Islet of Langerhans (tissue), 1 donor: ENCODE results near the gene ZNF574.
"Not testable (repeated sequence)": the region's sequence is repeated elsewhere in the genome, so short reads cannot be mapped to it uniquely, and the experiment has no call there.

Source experiments
- FAIRE-seq: peaks from one replicate; lab custom pipeline; 2011; peaks lifted over from hg19 to GRCh38; lab: Jason Lieb, UNC

Gene ZNF574

GRCh38 chr19:42080764-42081375, 4.9 kb downstream of the ZNF574 start:
- FAIRE-seq, result no peak

- FAIRE-seq, result no peak
Measured at GRCh38 chr19:42081584-42082203, 5.7 kb downstream of the ZNF574 start.

DNA sequence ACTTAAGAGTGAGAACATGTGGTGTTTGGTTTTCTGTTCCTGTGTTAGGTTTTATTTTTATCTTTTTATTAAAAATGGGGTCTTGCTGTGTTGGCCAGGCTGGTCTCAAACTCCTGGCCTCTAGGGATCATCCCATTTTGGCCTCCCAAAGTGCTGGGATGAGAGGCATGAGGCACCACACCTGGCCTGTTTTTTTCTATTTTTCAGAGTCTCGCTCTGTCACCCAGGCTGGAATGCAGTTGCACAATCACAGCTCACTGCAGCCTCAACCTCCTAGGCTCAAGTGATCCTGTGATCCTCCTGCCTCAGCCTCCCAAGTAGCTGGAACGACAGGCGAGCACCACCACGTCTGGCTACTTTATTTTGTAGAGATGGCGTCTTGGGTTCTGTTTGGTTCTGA, 7.6 kb downstream of the ZNF574 start:
- FAIRE-seq, result no peak

DNA sequence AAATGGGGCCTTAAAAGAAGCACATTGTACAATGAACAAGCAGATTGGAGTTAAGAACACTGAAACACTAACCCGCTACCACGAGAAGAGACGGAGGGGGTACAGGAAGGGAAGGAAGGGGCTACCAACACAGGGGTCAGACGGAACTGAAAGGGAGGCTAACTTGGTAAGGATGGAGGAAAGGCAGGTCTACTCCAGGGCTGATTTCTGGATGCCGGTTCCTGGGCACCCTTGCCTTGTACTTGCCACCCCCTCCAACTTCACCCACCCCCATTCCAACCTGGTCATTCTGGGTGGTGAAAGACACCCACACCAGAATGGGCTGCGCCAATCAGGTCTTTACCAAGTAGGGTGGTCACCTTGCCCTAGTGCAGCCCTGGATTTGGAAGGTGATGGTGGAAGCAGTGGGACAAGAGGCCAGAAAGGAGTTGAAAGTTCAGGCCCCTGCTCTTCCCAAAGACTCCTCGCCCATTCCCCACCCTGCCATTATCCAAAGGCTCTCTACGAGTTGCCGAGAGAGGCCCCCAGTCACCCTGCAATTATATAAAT, 10.3 kb downstream of the ZNF574 start:
- no peak for FAIRE-seq

- FAIRE-seq, result no peak
Measured at GRCh38 chr19:42086770-42087550, 11.0 kb downstream of the ZNF574 start.

DNA sequence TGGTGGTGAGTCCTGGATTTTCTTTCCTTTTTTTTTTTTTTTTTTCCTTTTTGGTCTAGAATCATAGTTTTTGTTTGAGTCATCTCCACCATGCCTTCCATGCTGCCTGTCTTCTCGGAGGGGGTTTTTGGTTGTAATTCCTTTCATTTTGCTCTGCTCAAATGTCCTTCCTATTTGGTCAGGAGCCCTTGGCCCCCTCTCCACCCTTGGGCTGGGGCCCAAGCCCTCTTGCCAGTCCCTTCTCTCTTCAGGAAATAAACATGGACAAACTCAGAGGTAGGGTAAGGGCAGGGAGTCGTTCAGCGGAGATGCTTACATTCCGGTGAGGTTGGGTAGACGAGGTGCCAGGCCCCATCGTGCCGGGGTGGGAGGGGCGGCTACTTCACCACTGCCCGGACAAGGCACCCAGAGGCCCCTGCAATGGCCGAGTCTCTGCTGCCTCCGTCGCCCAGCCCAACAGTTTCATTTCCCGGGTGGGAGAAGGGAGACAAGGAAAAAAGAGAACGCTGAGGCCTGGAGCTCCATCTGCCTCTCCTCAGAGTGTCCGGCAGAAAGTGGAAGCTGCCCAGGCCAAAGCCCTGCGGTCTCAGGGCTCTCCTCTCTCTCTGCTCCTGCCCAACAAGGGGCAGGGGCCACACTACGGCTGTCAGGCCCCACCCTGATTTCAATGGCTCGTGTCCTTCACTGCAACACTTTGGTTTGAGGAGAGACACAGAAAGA, 12.7 kb downstream of the ZNF574 start:
- FAIRE-seq, result no peak

DNA sequence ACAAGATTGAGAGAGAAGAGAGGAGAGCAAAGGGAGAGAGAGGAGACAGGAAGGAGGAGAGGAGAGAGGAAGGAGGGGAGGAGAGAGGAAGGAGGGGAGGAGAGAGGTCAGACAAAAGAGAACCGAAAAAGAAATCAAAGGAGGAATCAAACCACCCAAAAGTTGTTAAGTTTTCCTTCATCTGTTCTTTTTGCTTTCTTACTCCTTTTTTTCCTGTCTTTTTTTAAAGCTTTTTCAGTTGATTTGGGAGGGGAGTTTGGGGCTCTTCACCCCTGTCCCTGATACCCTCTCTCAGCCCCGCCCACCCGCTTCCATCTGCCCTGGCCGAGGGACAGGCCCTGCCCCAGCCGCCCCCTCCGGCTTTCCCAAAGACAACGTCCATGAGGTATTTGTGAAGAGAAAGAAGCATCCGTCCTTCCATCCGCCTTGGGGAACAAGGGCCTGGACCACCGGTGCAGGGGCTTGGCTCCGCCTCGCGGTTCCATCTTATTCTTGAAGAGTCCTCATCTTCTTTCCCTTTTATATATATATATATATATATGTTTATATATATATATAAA, 13.3 kb downstream of the ZNF574 start:
- FAIRE-seq, result no peak

- no peak for FAIRE-seq
Measured at GRCh38 chr19:42089772-42090171, 13.8 kb downstream of the ZNF574 start.

GRCh38 chr19:42090672-42091071, 14.7 kb downstream of the ZNF574 start:
- FAIRE-seq, result no peak

GRCh38 chr19:42091300-42091699, 15.3 kb downstream of the ZNF574 start:
- no peak for FAIRE-seq

DNA sequence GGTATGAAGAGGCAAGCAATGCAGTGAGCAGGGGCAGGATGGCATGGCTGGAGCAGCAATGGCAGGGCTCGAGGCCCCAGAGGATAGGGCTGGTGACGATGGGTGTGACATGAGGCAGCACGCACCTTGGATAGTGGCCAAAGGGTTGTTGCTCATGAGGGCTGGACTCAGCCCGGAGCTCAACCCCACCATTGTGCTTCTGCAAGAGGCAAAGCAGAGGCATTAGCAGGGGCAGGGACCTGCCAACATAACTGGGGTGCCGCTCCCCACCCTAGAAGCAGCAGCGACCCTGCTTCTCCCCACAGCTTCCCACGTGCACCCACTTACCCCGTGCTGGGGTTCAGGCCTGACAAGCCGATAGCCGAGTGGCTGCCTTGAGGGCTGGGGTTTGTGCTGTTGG, 15.8 kb downstream of the ZNF574 start:
- FAIRE-seq, result no peak

- no peak for FAIRE-seq
Measured at GRCh38 chr19:42092350-42092749, 16.4 kb downstream of the ZNF574 start.

- FAIRE-seq, result no peak
Measured at GRCh38 chr19:42093505-42093904, 17.5 kb downstream of the ZNF574 start.

GRCh38 chr19:42093926-42094325, 18.0 kb downstream of the ZNF574 start:
- no peak for FAIRE-seq

DNA sequence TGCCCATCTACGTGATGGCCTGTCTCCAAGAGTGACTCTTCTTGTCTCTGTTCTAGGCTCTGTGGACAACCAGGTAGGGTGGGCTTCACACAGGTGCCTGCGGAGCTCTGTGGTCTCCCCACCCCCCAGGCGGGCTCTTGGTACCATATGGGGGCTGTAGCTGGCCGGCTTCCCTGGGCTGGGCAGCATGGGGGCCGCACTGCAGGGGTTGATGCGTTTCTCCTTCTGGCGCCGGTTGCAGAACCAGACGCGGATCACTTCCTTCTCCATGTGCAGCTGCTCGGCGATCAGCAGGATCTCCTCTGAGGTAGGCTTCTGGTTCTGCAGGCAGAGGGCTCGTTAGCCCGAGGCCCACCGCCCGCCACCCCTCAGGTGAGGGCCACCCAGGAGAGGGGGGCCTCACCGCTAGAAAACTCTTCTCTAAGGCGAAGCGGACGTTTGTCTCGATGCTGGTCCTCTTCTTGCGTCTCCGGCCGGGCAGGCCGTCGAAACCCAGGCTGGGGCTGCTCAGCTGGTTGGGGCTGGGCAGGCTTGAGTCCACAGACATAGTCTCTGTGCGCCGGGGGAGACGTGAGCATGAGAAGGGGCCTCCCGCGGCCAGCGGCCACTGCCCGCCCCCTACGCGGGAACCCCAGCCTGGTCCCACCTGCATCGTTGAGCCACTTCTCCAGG, 19.3 kb downstream of the ZNF574 start:
- FAIRE-seq, result no peak

DNA sequence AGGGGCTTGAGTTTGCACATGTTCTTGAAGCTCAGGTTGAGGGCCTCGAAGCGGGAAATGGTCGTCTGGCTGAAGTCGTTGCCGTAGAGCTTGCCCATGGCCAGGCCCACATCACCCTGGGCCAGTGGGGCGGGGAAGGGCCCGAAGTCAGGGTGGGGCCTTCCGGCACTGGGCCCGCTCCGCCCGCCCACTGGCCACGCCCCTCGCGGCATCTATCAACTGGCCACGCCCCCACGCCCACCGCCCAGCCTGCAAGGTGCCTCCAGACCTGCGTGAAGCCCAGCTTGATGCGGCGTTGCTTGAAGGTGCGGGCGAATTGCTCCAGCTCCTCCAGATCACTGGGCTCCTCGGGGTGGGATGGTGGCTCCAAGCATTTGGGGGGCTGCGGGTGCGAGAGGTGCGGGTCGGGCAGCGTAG, 19.9 kb downstream of the ZNF574 start:
- FAIRE-seq, result no peak

DNA sequence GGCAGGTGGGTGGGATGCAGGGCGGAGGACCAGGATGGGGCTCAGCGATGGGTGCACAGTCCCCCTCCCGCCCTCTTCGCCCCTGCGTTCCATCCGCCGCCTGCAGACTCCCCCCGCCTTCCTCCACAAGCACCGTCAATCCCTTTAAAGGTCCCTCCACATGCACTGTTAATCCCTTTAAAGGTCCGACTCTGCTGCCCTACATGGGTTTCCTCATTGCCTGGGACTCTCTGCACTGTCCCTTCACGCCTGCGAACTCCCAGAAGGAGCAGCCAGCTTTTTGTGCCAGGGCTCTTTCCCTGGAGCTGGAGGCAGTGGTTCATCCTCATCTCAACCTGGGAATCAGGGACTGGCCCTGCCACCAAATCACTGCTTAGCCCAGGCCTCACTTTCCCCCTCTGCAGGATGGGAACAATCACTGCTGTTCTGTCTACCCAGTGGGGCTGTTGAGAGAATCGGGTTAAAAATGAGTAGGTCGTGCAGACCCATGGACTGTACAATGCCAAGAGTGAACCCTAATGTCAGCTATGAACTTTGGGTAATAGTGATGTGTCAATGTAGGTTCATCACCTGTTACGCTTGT, 20.4 kb downstream of the ZNF574 start:
- FAIRE-seq, result no peak

DNA sequence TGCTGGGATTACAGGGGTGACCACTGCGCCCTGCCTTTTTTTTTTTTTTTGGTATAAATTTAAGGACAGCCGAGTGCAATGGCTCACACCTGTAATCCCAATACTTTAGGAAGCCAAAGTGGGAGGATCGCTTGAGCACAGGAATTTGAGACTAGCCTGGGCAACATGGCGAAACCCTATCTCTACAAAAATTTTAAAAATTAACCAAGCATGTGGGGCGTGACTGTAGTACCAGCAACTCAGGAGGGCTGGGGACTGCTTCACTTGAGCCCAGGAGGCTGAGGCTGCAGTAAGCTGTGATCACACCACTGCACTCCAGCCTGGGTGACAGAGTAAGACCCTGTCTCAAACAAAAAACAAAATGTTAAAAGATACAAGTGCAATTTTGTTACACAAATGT, 21.5 kb downstream of the ZNF574 start:
- FAIRE-seq, result no peak

DNA sequence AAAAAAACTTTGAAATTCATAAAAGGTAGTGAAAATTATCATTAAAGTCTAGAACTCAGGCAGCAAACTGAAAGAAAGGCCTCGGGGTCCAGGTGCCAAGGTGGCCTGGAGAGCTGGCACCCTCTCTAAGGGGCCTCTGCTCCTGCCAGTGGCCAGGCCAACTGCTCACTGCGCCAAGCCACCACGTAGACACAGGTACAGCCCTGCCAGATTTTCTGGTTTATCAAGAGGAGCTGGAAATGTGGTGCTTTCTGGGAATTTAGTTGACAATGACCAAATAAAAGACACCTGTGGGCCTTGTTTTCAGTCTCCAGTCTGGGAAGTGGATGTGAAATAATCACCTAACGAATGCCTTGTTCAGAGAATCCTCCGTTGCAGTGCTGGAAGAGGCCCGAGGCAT, 22.8 kb downstream of the ZNF574 start:
- no peak for FAIRE-seq

DNA sequence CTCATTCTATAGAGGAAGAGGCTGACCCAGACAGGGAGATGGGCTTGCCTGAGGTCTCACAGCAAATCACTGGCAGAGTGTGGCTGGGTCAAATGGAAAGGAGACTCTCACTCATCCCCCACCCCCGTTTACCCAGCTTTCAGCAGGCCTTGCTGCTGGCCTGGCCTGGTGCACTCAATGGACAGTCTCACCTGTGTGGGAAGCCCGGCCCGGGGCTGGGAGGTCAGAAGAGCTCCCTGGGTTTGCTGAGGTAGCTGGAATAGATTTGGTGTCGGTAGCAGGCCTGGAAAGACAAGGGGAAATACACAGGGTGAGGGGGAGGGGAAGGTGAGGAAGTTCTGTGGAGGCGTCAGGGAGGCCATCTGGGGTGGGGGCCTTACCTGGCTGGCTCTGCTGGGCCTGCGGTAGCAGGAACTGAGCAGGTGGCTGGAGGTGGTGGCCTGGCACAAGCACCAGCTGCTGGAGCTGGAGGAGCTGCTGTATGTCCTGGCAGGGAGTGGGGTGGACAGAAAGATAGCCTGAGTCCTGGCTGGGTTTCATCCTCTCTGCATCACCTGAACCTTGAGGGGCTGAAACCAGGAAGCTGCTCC, 23.5 kb downstream of the ZNF574 start:
- no peak for FAIRE-seq

GRCh38 chr19:42100241-42100640, 24.3 kb downstream of the ZNF574 start:
- FAIRE-seq, result not testable (repeated sequence)
